Measurements from ENCODE around the gene NCKAP5. TPM values are rescaled to one million over a fixed set of nuclear protein-coding genes. Genes with fewer than 3 reads are reported as not detected.

NCKAP5 gene
- total RNA-seq, 1 donor from 2014 or later = 0.55 TPM

DNA sequence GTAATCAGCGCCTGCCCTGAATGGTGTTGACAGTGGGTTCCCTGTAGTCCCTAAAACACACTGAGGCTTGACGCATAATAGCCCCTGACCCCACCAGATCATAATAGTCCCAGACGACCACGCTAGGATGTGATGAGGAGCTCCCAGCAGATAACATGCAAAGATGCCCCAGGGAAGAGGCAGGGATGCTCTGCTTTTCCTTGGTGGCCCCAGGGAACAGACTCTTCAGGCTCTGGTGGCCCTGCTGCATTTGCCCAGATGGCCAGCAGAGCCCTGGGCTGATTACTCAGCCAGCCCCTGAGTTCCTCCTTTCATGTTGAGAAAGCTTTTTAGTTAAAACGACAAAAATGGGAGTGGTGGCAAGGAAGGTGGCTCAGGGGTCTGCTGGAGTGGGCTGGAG, 5.9 kb upstream of the NCKAP5 start:
- DNase-seq (ENCODE audit: low read depth) = no peak

GRCh38 chr2:133573491-133574162, 5.4 kb upstream of the NCKAP5 start:
- no peak for DNase-seq (ENCODE audit: low read depth)

GRCh38 chr2:133571249-133571648, 3.0 kb upstream of the NCKAP5 start:
- DNase-seq (ENCODE audit: low read depth) = no peak

GRCh38 chr2:133570542-133570941, 2.3 kb upstream of the NCKAP5 start:
- DNase-seq (ENCODE audit: low read depth) = peak; percentile 64

DNA sequence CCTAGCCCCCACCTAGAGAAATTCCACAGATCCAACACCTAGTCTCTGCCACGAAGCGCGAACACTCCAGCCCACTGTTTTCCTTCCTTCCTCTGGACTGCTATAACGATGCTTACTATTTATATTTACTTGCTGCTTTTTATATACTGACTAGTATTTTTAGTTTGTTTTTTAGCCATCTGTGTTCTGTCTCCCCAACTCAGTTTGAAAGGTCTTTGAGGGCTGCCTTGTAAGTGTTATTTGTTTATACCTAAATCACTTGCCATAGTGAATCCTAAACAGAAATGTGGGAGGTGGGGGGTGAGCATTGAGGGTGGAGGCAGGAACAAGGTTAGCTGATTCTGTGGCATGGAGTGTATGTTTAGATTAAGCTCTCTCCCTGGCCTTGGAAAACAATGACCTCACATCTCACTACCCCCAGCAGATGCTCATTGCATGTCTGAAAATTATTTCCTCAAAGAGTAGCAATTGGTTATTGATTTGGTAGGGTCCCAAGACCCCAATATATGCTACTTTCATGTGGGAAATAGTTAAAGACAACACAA, 1.1 kb upstream of the NCKAP5 start:
- DNase-seq (ENCODE audit: low read depth) = no peak

- no peak for DNase-seq (ENCODE audit: low read depth)
Measured at GRCh38 chr2:133568598-133568997, 335 bp upstream of the NCKAP5 start.

GRCh38 chr2:133562558-133562957, 5.7 kb downstream of the NCKAP5 start:
- DNase-seq (ENCODE audit: low read depth) = no peak

DNA sequence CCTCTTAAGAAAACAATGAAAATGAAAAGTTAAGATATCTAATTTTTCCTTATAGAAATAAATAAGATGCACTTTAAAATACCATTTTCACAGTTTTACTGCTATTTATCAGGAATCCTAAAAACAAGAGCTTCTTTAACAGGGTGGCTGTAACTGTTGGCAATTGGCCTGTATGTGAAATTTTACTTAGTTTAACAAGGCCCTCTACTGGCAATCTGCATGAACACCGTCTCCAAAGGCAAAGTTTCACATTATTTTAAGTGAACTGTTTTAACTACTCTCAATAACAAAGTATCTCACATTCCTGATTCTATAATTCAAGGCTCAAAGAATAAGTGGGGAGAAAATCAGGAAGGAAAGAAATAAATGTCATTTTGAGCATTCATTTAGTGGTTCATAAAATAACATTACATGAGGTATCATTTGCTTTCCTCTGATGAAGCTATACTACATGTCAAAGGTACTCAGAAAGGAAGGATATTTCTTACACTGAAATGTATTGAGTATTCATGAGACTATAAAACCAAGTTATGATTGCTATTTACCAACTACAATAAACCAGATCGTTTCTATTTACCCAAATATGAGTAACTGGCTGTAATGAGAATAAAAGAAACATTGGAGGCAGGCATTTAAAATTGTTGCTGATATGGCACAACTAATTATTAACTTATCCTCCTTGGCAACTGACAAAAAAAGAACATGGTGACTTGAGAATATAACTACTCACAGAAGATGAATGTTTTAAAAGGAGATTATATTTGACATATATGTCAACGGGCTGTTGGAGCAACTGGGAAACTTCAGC, 7.0 kb downstream of the NCKAP5 start:
- DNase-seq (ENCODE audit: low read depth) = peak; percentile 79

DNA sequence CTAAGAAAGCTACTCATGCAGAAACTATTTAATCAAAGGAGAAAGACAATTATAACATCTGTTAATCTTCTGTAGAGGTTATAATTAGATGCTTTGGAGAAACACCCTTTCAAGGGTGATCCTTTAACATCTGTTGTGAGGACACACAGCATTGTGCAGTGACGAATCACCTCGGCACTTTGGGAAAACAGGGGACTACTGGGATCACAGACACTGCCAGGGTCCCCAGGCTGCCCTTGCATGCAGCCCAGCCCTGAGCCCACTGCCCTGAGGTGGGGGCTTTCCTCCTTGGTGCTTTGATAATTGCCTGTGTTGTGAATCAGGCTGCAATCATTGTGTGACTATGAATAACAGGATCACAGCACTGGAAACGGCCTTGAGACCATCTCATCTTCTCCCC, 10.6 kb downstream of the NCKAP5 start:
- DNase-seq (ENCODE audit: low read depth) = no peak

DNA sequence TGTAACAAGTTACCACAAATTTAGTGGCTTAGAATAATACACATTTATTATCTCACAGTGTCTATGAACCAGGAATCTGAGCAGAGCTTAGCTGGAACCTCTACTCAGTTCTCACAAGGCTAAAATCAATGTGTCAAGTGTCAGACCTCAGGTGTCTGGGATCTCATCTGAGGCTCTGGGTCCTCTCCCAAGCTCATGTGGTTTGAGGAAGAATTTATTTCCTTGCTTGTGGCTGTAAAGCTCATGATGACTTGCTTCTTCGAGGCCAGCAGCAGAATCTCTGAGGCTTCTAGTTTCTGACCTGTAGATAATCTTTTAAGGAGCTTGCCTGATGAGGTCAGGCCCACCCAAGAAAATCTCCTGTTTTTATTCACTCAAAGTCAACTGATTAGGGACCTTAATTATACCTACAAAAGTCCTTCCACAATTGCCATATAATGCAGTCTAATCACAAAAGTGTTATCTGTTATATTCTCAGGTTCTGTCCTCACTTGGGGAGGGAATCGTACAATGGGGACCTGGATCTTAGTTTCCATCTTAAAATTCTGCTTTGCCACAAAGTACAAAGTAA, 14.3 kb downstream of the NCKAP5 start:
- DNase-seq (ENCODE audit: low read depth) = no peak

- DNase-seq (ENCODE audit: low read depth) = no peak
Measured at GRCh38 chr2:133553251-133553650, 15.0 kb downstream of the NCKAP5 start.

- DNase-seq (ENCODE audit: low read depth) = no peak
Measured at GRCh38 chr2:133552821-133553220, 15.4 kb downstream of the NCKAP5 start.

DNA sequence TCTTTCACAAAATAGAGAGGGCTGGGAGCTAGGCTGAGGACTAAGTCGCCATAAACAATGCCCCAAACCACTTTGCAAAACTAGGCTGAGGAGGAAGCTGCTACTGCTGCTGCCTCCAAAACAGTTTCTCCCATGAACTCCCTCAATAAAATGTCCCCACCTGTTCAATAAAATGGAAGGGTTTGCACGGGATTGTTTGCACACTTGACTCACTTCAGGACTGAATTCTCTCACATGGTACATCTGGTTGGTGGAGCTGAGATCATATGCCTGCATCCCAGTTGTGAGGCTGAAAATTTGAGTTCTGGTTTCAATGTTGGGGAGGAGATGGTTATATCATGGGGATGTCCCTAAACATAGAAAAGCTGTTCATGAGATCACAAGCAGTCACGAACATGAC, 26.5 kb downstream of the NCKAP5 start:
- DNase-seq (ENCODE audit: low read depth) = no peak

DNA sequence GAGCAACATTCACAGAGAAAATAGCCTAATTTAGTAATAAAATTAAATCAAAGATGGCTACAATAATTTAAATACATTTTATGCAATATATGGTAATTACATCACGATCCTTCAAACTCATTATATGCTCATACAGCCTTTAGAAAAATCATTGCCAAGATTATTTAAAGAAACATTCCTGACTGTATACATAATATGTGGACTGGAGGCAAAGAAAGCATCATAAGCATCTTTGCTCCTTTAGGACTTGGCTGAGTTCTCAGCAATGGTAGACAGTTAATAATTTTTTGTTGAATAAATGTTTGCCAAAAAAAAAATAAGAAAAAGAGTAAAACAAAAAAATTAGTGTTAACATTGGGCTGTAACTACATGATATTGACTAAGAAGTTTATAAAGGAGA, 26.9 kb downstream of the NCKAP5 start:
- DNase-seq (ENCODE audit: low read depth) = no peak

- DNase-seq (ENCODE audit: low read depth) = peak; percentile 40
Measured at GRCh38 chr2:133532919-133533318, 35.3 kb downstream of the NCKAP5 start.

- no peak for DNase-seq (ENCODE audit: low read depth)
Measured at GRCh38 chr2:133531382-133531781, 36.9 kb downstream of the NCKAP5 start.

- no peak for DNase-seq (ENCODE audit: low read depth)
Measured at GRCh38 chr2:133530645-133531044, 37.6 kb downstream of the NCKAP5 start.

DNA sequence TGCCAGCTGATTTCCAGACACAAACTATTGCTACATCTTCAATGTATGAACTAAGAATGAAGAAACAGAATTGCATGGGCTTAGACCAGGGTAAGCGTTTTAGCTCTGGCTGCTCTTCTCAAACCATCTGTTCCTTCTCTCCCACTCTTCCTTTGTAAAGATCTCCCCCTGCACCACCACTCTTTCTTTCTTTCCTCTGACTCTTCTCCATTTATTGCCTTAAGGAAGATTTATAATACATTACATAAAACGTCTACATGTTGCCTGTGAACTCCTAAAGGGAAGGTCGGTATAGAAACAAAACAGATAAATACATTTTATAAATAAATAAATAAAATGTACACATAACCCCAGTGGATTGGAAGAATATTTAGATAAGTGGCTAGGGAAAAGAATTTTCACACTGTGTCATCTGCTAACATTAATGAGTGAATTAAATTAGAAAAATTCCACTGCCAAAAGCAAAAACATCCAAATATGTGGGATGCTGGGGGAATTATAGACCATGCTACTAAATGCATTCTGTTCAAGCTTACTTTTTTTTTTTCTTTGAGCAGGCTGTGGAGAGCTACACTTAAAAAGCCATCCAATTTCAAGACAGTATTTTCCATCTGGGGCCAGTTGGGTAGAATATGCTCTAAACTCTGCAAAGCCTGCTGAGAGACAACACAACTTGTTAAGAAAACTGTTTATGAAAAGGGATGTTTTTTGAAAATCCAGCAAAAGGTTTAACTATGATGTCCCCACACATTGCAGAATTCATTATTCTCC, 41.5 kb downstream of the NCKAP5 start:
- DNase-seq (ENCODE audit: low read depth) = no peak

GRCh38 chr2:133525613-133526529, 42.4 kb downstream of the NCKAP5 start:
- no peak for DNase-seq (ENCODE audit: low read depth)

DNA sequence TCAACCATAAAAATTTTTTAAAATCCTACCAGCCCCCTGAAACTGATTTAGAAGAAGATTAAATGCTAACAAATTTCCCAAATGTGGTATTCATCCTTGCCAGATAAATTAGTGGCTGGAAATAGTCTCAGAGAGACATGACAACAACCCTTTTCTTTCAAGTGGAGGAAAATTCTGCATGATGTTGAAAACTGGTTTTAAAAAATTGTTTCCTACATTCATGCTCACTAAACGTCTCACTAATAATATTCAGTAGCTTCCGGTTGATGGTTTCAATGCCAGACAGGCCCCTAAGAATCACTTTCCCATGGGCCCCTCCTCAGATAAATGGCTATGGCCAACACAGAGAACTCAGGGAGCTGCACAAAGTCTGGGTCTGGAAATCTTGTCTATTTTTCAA, 43.2 kb downstream of the NCKAP5 start:
- DNase-seq (ENCODE audit: low read depth) = no peak

DNA sequence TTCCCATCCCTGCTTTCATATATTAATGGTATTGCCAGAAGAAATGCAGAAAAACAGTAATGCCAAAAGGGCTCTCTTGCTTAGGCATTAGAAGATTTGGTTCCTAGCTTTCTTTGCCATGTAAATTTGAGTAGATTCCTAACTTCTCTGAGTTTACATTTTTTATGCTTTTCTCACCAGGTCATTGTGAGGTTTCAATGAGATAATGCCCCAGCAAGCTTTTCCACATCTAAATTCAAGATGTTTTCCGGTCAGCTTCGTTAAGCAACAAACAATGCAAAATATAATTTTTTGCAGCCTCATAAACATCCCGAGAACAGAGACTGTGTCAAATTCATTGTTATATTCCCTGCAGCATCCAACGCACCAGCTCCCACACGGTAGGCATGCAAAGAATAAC, 44.9 kb downstream of the NCKAP5 start:
- DNase-seq (ENCODE audit: low read depth) = no peak
